T-helper 22 cell (primary cell): ENCODE measurements around the gene SLC48A1.

ENCODE experiments used
- DNase-seq: peaks from one replicate; pipeline ENCODE4 v3.0.0-alpha.2; 2020; ENCODE audit warnings: low read depth

Gene SLC48A1

DNA sequence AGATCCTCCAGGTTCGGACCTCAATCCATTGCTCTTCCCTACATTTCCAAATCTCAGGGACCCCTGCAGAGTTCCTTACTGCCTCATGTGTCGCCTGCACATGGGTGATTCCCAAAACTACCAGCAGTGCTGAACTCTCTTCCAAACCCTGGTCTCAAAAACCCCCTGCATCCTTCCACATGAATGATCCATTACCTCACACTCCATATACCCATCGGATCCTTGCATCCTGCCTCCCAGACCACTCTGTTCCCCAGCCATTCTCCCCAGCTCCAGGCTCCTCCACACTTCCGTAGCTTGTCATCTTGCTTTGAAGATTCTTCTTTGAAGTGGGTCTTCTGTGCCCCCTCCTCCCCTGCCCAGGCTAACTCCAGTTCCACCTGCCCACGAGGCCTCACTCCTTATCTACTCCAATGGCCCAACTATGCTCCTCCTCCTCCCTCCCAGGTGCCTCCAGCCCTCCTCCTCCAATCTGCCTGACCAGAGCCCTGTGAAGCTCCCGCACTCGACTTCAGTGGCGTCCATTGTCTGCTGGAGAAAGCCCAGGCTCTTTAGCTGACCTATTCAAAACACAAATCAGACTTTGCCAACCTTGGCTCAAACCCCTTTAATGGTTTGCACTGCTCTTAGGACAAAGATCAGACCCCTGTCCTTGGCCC is 28.1 kb upstream of the SLC48A1 start:
- DNase-seq = no peak

DNA sequence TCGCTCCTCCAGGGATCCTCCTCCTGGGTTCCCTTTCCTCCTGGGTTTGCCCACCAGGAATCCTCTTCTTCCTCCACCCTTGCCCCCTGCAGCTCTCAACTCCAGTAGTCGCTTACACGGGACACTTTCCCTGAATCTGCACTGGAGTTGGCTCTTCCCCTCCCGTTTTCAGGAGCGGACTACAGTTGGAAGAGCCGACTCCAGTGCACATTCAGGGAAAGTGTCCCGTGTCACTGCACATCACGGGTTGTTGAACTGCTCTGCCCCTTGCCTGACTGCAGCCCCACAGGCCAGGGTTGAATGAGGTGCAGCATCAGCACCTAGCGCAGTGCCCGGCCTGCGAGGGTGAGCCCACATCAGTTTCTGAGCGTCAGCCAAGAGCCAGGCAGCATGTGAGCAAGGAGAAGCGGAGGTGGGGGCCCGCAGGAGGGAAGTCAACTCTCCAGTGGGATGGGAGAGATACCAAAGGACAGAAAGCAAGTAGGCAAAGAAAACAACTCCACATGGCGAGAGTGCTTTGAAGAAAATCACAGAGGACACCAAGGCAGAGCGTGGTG is 27.5 kb upstream of the SLC48A1 start:
- no peak for DNase-seq

DNA sequence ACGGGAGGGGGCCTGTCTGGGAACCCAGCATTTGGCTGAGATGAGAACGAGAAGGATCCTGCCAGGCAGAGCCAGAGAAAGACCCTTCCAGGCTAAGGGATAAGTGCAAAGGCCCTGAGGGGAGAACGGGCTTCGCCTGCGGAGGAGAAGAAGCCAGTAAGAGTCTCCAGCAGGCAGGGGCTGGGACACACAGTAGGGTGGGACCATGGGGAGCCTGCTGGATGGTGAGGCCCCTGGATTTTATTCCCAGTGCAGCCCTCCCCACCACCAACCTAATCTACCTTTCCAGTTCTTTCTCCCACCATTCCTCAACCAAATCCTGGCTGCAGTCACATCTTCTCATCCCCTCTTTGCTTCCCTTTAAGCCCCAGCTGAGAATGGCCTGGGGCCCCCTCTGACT is 27.0 kb upstream of the SLC48A1 start:
- no peak for DNase-seq

DNA sequence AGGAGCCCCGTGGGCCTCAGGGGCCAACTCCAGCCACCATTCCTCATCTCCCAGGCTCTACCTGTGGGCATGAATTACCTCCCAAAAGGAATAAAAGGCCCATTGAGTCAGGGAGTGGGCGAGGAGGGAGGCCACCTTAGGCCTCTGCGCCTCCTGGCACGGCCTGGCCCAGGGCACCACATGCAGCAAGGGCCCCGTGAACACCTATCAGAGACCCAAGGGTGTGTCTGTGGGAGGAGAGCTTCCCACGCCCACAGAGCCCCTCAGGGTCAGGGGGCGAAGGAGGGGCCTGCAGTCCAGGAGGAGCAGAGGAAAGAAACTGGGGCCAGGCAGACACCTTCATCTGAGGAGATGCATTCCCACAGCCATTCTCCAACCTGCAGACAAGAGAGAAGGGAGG is 26.5 kb upstream of the SLC48A1 start:
- DNase-seq = no peak

DNA sequence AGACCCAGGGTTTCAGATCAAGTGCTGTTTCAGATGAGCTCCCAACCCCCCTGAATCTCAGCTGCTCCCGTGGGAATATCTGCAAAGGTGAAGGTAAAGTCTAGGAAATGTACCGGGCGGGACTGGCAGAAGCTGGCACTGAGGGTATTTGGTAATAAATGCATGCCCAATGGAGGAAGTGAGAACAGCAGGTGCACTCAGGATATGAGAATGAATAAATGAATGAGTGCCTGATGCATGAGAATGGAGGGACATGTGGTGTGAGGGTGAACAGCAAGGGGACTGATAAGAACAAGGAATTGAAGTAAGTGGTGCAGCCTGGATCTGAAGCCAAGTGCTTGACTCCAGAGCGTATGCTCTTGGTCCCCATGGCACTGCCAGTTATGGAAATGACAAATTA is 25.9 kb upstream of the SLC48A1 start:
- DNase-seq = no peak

DNA sequence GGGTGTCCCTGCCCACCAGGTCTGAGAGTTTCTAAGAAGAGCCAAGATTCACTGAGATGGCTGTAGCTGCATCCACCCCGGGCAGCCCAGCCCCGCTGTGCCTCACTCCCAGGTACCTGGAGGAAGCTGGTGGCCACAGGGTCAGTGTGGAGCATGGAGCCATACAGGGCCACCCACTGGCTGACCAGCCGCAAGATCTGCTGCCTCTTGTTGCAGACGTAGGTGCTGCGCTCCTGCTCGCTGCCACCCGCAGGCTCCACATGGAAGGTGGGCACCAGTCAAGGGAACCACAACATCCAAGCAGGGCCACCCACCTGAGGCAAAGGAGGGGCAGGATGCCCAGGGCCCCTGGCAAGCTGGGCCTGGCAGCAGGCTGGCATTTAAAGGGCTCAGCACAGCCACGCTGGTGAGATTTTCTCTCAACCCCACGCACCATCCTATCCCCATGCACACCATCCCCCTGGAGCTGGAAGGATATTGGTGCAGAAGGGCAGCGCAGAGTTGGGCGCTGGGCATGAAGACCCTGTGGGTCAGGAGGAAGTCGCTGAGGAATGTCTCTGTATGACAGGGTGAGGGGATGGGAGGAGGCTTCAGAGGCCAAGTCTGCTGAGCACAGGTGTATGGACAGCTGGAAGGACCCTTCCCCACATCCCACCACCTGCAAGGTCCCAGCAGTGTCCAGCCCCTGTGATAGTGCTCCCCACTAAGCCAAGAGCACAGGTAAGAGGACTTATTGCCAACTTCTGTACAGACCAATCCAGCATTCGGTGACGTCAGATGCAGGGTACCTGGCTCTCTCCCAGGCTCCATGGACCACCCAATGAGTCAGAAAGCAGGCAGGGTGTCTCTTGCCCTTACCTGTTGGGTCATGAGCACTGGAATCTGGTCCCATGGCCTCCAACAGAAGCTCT is 25.2 kb upstream of the SLC48A1 start:
- DNase-seq = no peak

DNA sequence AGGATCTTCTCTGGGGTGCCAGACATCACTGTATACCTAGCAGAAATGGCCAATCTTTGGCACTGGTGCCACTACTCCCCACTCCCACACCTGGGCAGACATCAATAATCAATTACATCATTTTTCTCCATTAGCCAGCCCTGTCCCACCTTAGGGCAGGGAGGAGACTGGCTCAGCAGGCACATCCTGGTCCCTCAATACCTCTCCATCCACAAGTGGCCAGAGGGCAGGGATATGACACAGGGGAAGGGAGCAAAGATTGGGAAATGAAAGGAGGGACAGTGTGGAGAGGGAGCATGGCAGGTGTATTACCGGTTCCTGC is 24.6 kb upstream of the SLC48A1 start:
- no peak for DNase-seq

DNA sequence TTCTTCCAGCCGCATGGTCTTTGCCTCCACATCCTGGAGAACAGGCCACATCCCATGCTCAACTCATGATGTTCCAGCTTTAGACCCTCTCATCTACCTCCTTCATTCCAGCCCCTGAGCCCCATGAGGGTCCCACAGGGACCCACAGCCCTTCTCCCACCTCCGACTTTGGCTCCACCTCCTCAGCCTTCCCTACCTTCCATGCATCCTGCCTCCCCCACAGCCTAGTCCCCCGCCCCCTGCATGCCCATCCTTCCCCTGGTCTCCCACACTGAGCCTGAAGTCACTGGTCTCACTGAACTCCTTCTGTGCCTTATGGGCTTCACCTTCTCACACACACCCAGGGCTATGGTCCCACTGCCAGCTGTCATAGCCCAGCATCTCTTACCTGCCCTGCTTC is 24.1 kb upstream of the SLC48A1 start:
- no peak for DNase-seq

DNA sequence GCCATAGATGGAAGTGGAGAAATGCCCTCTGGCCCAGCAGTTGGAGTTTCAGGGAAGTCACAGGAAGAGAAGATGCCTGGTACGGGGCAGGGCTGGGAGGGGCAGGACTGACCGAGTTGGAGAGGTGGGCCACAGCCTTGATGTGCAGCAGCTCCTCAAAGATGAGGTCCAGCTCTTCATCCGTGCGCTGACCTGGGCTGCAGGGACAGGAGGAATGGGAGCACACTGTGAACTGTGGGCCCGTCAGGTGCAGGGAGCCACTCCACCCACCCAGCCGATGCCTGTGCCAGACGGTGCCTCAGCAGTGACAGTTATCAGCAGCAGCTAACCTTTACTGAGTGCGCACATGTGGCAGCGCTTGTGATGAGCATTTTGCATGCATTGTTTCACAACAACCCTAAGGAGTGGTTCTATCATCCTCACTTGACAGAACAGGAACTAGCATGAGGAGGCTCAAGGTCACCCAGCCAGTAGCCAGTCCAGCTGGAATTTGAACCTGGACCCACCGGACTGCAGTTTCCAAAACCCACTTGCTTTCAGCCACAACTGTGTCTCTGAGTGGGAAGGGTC is 22.7 kb upstream of the SLC48A1 start:
- DNase-seq = no peak

DNA sequence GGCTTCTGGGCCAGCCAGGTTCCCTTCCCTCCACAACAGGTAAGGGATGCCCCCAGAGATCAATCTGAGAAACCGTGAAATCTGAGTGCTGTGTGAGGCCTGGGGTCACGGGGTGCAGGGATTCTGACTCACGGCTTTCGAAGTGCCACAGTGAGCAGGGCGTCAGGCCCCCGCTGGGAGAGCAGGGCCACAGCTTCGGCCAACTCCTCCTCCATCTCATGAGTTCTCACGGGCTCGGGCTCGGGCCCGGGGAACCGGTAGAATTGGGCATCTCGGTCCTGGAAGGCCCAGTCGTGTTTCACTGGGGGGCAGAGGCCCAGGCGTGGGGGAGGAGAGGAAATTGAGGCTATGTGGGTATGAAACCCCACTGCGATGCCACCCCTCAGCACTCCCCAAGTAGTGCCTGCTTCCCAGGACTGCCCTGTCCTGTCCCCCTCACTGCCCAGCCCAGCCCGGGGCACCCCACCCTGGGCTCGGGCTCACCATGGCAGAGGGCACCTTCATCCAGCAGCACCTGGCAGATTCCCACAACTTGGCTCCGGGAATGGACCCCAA is 22.0 kb upstream of the SLC48A1 start:
- no peak for DNase-seq

DNA sequence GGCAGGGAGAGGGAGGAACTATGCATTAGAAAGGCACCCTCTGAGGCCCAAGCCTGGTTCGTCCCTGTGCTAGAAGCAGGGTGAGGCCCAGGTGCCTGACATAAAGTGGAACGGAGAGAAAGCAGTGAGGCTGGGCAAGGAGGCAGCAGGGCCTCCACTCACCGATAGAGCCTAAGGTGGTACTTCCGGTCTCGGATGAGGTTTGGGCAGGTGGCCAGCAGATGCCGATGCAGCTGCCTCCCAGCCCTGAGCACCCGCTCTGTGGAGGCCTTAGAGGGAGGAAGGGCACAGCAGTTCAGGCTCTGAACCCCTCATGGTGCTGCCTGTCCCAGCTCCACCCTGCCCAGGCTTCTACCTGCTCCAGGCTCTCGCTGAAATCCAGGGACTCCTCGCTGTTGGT is 21.5 kb upstream of the SLC48A1 start:
- DNase-seq = no peak

DNA sequence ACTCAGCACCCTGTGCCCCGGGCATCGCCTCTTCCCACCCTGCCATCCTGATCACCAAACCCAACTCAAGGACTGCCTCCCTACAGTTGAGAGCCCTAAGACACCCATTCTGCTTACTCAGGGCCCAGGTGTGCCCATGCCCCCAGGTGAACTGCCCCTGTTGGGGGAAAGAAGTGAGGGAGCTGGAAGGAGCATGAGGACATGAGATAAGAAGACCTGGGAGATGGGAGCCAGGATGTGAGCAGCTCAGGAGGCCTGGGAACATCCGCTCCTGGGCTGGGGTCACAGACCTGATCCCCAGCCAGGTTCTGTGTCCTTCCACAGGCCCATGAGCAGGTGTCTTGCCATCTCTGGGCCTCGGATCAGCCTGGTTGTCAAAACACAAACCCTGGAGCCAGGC is 20.9 kb upstream of the SLC48A1 start:
- no peak for DNase-seq

DNA sequence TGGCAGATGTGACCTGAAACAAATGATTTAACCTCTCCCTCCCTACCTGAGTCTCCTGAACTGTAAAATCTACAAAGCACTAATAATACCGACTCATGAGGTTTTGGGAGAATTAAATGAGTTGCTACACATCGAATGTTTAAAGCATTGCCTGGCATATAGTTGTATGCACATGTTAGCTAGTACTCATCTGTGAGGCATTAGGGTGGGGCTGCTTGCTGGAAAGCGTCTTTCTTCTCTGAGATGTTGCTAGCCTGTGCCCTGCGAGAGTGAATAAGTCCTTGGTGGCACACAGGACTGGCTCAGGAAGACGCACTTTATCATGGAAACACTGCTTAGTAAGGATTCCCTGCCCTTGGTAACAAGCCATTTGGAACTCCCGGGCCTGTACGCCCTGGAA is 20.5 kb upstream of the SLC48A1 start:
- no peak for DNase-seq

DNA sequence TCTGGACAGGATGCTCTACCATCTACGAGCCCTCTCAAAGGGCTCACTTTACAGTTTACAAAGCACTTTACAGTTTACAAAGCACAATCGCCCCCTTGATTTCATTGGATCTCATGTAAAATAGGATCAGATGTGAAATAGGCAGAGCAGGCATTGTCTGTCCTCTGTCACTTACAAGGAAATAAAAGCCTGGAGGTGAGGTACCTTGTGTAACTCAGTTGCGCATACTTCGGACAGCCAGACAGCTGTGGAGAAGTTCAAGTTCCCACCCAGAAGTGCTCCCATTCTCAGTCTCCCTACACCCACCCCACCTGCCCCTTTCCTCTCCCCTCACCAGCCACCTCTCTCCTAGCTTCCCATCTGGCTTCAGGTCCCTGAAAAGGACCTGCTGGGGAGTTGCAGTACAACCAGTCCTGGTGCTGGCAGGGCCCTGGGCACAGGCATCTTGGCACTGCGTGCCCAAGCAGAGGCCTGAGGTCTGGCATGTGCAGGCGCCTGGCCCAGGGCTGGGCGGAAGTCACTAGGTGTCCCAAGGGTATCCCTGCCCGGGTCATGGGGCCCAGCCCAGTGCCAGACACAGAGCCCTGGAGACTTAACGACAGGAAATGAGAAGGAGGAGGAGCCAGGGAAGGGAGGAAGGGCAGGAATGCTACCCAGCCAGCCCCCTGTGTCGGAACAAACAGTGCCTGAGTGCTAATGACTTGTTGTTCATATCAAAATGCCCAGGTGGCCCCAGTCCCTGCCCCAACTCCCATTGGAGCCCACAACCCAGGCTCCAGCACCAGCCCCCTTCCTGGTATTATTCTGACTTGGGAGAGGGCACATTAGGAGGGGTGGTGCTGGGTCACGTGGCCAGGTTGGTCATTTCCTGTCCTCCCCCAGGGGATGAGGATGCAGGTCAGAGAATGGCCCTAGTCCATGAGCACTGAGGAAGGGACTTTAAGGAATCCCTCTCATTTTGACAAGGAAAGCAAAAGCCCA is 19.7 kb upstream of the SLC48A1 start:
- DNase-seq = no peak

DNA sequence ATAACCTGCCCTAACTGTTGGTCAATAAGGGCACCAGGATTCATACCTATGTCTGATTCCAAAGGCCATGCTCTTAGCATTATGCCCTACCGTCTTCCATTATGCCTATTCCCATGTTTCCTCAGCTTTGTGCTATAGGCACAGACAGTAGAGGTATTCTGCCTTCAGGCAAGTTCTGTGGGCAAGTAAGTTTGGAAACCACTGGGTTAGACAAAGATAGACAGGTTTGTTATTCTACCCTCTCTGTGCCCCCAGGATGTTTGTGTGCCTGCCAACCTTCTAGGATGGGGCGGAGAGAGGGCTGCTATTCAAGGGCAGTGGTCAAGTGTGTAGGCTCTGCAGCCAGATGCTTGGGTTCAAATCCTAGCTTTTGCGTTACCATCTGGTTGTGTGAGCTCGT is 18.9 kb upstream of the SLC48A1 start:
- no peak for DNase-seq

DNA sequence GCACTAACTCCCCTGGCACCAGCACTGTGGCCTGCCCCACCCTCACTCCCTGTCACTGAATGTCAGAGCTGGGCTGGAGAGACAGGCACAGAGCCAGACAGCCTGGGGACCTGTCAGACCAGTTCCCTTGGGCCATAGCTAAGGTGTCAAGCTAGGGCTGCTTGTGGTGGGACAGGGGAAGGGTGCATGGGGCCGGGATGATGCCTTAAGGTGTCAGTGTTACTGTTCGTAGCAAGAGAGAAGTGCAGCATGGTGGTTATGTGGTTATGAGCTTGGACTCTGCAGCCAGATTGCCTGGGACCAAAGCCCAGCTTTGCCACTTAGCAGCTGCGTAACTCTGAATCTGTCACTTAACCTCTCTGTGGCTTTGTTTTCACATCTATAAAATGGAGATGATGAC is 18.2 kb upstream of the SLC48A1 start:
- DNase-seq = no peak

DNA sequence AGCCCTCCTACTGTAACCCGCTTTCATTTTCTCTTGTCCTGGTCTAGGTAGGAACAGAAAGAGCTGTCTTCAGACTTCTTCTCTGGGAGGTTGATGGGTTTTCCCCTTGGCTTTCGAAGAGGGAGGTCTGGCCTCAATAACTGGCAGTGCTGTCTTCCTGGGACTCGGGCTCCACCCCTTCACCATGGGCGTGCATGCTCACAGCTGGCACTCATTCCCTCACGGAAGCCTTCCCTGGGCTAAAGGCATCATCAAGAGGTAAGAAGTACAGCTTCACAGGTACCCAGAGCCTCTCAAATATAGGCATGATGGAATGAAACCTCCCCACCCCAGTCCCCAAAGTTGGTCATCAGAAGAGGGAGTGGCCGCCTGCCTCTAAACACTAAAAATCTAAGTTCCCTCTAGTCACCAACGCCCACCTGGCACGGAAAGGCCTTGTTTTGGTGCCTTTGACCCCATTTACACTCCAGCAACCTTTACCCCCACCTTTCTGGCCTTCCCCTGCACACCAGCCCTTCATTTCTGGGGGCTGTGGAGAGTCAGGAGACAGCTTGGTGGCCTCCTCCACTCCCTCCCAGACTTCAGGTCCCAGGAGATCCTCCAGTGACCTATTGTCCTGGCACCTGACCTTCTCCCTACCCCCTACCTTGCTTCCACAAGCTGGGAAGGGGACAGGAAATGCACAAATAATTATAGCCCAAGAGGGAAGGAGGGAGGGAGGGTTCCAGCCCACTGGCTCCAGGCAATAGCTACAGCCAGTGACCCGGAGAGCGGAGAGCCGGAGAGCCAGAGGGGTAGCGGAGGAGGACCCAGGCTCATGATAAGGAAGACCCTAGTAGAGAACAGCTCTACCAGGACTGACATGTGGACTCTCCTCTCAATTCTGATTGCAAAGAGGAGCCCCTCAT is 17.1 kb upstream of the SLC48A1 start:
- no peak for DNase-seq

DNA sequence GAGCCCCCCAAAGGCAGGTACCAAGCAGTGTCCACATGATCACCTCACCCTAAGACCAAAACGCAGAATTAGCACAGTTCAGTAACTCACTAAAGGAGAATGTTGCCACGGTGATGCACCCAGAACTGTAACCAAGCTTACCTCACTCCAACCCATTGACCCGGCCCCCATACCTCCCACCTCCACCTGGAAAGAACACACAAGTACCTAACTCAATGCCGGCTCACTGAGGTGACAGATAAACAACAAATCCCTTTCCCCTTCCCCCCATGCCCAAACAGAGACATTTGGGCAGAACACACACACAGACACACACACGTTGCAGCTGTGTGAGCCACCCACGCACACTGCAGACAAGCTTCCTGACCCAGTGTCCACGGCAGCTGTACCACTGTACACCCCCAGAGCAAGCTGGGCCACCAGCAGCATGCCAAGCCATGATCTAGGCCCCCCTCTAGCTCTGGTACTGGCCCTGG is 15.6 kb upstream of the SLC48A1 start:
- DNase-seq = no peak

DNA sequence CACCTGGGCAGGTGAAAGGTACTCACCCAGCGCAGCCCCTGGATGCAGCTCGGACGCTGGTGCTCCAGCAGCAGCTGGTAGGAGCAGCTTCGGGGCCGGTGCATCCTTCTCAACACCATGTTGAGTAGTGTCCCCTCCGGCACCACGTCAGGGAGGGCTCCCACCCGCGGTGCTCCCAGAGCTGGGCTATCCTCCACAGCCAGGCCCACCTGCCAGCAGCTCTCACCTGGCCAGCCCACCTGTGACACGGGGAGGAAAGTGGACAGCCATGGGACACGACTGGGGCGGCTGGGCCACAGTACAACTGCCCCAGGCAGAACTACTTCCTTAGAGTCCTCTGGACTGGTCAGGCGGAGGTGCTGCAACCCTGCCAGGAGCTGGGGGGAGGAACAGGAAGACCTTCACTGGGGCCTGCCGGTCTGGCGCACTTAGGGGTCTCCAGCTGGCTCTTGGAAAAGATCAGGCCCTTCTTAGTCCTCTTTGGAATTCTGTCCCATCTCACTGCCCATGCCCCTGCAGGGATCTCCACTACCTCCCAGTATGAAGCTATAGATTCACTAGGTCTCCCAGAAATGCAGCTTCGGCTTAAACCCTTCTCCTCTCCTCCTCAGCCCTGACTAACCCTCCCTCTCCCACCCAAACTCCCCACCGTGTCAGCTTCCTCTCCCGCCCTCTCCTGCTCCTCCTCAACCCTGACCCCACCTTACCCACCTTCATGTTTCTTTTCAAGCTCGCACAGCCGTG is 15.0 kb upstream of the SLC48A1 start:
- no peak for DNase-seq

DNA sequence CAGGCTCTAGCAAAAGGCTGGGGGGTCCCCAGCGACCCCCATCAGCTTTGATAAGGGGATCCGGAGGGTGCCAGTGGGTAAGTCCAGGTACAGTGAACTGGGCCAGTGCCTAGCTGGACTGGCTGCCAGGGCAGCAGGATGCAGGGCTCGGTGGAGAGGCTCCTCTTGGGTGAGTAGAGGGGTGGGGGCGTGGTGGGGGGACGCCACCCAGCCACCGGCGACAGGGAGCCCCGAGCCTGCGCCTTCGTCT is 14.5 kb upstream of the SLC48A1 start:
- no peak for DNase-seq
